ENCODE measurements around the gene ATL2.

ATL2 gene

GRCh38 chr2:38246105-38246504 lies 131.0 kb downstream of the ATL2 start:
- Histone ChIP-seq H3K27ac (peak overlapping the region; percentile 76), H3K27me3 (ENCODE audit: insufficient read depth, low read depth, severe bottlenecking) (no peaks in the 10 kb centered on the region), H3K4me3 (ENCODE audit: low read depth, low read length) (no peak overlapping the region), H3K9me3 (ENCODE audit: severe bottlenecking) (no peaks in the 10 kb centered on the region), H3K36me3 (no peaks in the 10 kb centered on the region)
- TF ChIP-seq CTCF (IDR thresholded peaks at IDR 0.05; ENCODE audit: low read depth, low read length) = no peak
- DNase-seq = no peak

GRCh38 chr2:38245114-38245641 lies 131.9 kb downstream of the ATL2 start:
- H3K27ac ChIP-seq = peak overlapping the region; percentile 76

GRCh38 chr2:38244301-38244700 lies 132.8 kb downstream of the ATL2 start:
- no peak for TF ChIP-seq CTCF (IDR thresholded peaks at IDR 0.05; ENCODE audit: low read depth, low read length)
- H3K36me3 ChIP-seq = no peaks in the 10 kb centered on the region
- H3K9me3 ChIP-seq (ENCODE audit: severe bottlenecking) = no peaks in the 10 kb centered on the region
- no peak overlapping the region for H3K4me3 ChIP-seq (ENCODE audit: low read depth, low read length)
- DNase-seq = no peak
- H3K27ac ChIP-seq = no peak overlapping the region
- H3K27me3 ChIP-seq (ENCODE audit: insufficient read depth, low read depth, severe bottlenecking) = no peaks in the 10 kb centered on the region

More at GRCh38 chr2:38245114-38245641, 131.9 kb downstream of the ATL2 start:
- no peak for TF ChIP-seq CTCF (IDR thresholded peaks at IDR 0.05; ENCODE audit: low read depth, low read length)
- Histone ChIP-seq H3K36me3 (no peaks in the 10 kb centered on the region), H3K27me3 (ENCODE audit: insufficient read depth, low read depth, severe bottlenecking) (no peaks in the 10 kb centered on the region), H3K9me3 (ENCODE audit: severe bottlenecking) (no peaks in the 10 kb centered on the region), H3K4me3 (ENCODE audit: low read depth, low read length) (no peak overlapping the region)
- DNase-seq = no peak

Measured in WERI-Rb-1 (cell line).